Midbrain (tissue), 1 donor: ENCODE data around the gene LITAF.
"Not testable (repeated sequence)": the region's sequence is repeated elsewhere in the genome, so short reads cannot be mapped to it uniquely, and the experiment has no call there.

Source experiments
- DNase-seq: peaks from one replicate; lab custom pipeline; 2025; lab: John Stamatoyannopoulos, UW

Gene LITAF

GRCh38 chr16:11597235-11598095, 10.7 kb upstream of the LITAF start:
- no peak for DNase-seq

- DNase-seq: no peak
These were observed 10.0 kb upstream of the LITAF start for GRCh38 chr16:11596572-11597226.

- no peak for DNase-seq
These were observed 6.9 kb upstream of the LITAF start for GRCh38 chr16:11593581-11593980.

GRCh38 chr16:11593076-11593475, 6.4 kb upstream of the LITAF start:
- DNase-seq: not testable (repeated sequence)

GRCh38 chr16:11591630-11592029, 4.9 kb upstream of the LITAF start:
- not testable (repeated sequence) for DNase-seq

GRCh38 chr16:11589198-11589550, 2.5 kb upstream of the LITAF start:
- no peak for DNase-seq

GRCh38 chr16:11588321-11589197, 1.8 kb upstream of the LITAF start:
- DNase-seq: no peak

- DNase-seq: no peak
These were observed 1.0 kb upstream of the LITAF start for GRCh38 chr16:11587643-11588247.

GRCh38 chr16:11586378-11586855, 302 bp downstream of the LITAF start:
- no peak for DNase-seq

GRCh38 chr16:11585460-11586377, 1.0 kb downstream of the LITAF start:
- no peak for DNase-seq

- DNase-seq: no peak
These were observed 2.7 kb downstream of the LITAF start for GRCh38 chr16:11583889-11584565.

GRCh38 chr16:11583166-11583565, 3.6 kb downstream of the LITAF start:
- no peak for DNase-seq

GRCh38 chr16:11582157-11582814, 4.4 kb downstream of the LITAF start:
- no peak for DNase-seq

- no peak for DNase-seq
These were observed 5.0 kb downstream of the LITAF start for GRCh38 chr16:11581678-11582077.

- no peak for DNase-seq
These were observed 6.2 kb downstream of the LITAF start for GRCh38 chr16:11580451-11581086.

GRCh38 chr16:11577290-11577660, 9.4 kb downstream of the LITAF start:
- DNase-seq: not testable (repeated sequence)

GRCh38 chr16:11576427-11577289, 10.1 kb downstream of the LITAF start:
- no peak for DNase-seq

- DNase-seq: no peak
These were observed 11.5 kb downstream of the LITAF start for GRCh38 chr16:11575223-11575589.
